ENCODE data around the gene SCNM1.
A peak's percentile ranks its signal among the peaks of the same experiment; 100 is the strongest.
"Not testable (repeated sequence)": the region's sequence is repeated elsewhere in the genome, so short reads cannot be mapped to it uniquely, and the experiment has no call there.

Gene SCNM1

GRCh38 chr1:151194894-151195594 lies 29.1 kb downstream of the SCNM1 start:
- DNase-seq: not testable (repeated sequence)

DNA sequence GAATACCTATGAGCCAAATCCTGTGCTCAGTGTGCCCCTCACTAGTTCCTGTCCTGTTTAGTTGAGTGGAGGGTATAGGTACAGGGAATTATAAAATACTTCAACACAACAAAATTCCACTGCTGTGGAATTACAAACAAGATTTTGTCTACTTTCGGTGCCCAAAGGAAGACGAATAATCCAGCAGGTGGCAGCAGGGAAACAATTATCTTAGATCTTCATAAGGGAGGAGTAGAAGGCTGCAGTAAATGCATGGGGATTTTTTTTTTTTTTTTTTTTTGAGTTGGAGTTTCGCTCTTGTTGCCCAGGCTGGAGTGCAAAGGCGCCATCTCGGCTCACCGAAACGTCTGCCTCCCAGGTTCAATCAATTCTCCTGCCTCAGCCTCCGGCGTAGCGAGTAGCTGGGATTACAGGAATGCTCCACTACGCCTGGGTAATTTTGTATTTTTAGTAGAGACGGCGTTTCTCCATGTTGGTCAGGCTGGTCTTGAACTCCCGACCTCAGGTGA lies 30.4 kb downstream of the SCNM1 start:
- DNase-seq: peak in 1 of 4 experiments; percentile 3

GRCh38 chr1:151197863-151198253 lies 31.9 kb downstream of the SCNM1 start:
- no peak for DNase-seq

GRCh38 chr1:151198254-151199127 lies 32.5 kb downstream of the SCNM1 start, which contains the start of gene PIP5K1A:
TSS of gene PIP5K1A (plus strand) at chr1:151198552. CDS start at chr1:151198997, 445 bp downstream.
- DNase-seq: peak; percentile 97 to 98 (median 98)

- DNase-seq: peak in 1 of 4 experiments; percentile 5
These were observed 34.1 kb downstream of the SCNM1 start for GRCh38 chr1:151199873-151200581.

GRCh38 chr1:151205381-151205965 lies 39.5 kb downstream of the SCNM1 start:
- DNase-seq: not testable (repeated sequence)

GRCh38 chr1:151210830-151211229 lies 44.9 kb downstream of the SCNM1 start:
- no peak for DNase-seq

DNA sequence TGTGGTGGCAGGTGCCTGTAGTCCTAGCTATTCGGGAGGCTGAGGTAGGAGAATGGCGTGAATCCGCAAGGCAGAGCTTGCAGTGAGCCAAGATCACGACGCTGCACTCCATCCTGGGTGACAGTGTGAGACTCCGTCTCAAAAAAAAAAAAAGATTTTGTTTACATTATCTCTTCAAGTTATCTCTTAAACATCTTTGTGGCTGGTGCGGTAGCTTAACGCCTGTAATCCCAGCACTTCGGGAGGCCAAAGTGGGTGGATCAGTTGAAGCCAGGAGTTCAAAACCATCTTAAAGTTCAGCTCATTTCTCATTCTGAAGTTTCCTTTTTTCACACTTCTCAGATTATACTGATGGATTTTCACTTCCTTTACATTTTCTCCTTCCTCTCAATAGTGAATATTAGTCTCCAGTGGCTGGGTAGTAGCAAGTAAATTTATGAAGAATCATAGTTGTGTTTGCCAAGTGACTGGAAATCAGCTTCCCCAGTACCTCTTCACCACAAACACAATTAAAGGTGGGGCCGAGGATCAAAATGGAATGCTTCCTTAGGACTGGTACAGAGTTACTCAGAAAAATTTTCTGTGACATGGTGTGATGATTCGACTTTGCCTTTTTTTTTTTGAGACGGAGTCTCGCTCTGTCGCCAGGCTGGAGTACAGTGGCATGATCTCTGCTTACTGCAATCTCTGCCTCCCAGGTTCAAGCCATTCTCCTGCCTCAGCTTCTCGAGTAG lies 46.2 kb downstream of the SCNM1 start:
- DNase-seq: no peak

DNA sequence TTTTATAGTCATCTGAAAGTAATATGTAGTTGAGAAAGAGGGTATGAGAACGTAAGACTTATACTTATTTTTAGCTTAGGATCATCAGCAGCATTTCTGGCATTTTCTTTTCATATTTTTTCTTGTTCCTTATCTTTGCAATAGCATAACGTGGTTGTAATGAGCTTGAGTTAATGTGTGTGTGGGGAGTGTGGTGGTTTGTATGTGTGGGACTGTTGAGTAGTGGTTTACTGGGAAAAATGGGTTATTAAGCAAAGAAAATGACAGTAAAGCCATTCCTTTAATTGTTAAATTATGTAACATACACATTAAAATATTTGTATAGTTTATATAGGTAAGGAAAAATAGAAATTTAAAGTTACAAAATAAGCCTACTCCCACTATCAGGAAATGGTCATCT lies 47.6 kb downstream of the SCNM1 start:
- DNase-seq: no peak
